NCI-H510A treated with DMSO at 0.1 percent for 48 hours (cell line): ENCODE measurements around the gene ALKBH3.

Experiments used
- DNase-seq: peaks from one replicate; lab custom pipeline; 2025; lab: John Stamatoyannopoulos, UW

The ALKBH3 gene

GRCh38 chr11:43941257-43941994, 60.8 kb downstream of the ALKBH3 start:
- DNase-seq = no peak

- DNase-seq = no peak
These were observed 62.2 kb downstream of the ALKBH3 start for GRCh38 chr11:43942662-43943371.

- no peak for DNase-seq
These were observed 62.8 kb downstream of the ALKBH3 start for GRCh38 chr11:43943372-43943930.

GRCh38 chr11:43943931-43944751, 63.5 kb downstream of the ALKBH3 start:
- DNase-seq = no peak

GRCh38 chr11:43944761-43945311, 64.2 kb downstream of the ALKBH3 start:
- DNase-seq = no peak

GRCh38 chr11:43947003-43947500, 66.4 kb downstream of the ALKBH3 start:
- DNase-seq = no peak

GRCh38 chr11:43947815-43948214, 67.2 kb downstream of the ALKBH3 start:
- DNase-seq = no peak

GRCh38 chr11:43948341-43949225, 68.0 kb downstream of the ALKBH3 start:
- DNase-seq = no peak

- DNase-seq = no peak
These were observed 69.8 kb downstream of the ALKBH3 start for GRCh38 chr11:43950311-43950855.

- no peak for DNase-seq
These were observed 70.6 kb downstream of the ALKBH3 start for GRCh38 chr11:43951231-43951630.

GRCh38 chr11:43952020-43952400, 71.4 kb downstream of the ALKBH3 start:
- no peak for DNase-seq

GRCh38 chr11:43952401-43953342, 72.0 kb downstream of the ALKBH3 start:
- DNase-seq = peak; percentile 26

GRCh38 chr11:43953521-43953920, 72.9 kb downstream of the ALKBH3 start:
- DNase-seq = no peak

GRCh38 chr11:43954241-43954640, 73.6 kb downstream of the ALKBH3 start:
- DNase-seq = no peak

GRCh38 chr11:43955381-43956118, 74.9 kb downstream of the ALKBH3 start:
- no peak for DNase-seq

GRCh38 chr11:43957571-43957970, 76.9 kb downstream of the ALKBH3 start:
- no peak for DNase-seq

GRCh38 chr11:43959321-43959995, 78.8 kb downstream of the ALKBH3 start:
- no peak for DNase-seq
